CD14-positive monocyte (primary cell): Measurements from ENCODE around the gene DNAJA3. TPM values are rescaled to one million over a fixed set of nuclear protein-coding genes. Genes with fewer than 3 reads are reported as not detected.
A peak's percentile ranks its signal among the peaks of the same experiment; 100 is the strongest.

Experiments used
- DNase-seq, 3 donors: peaks; one replicate each; pipeline ENCODE4 v3.0.0-alpha.2; 2011 to 2022
- H2AFZ ChIP-seq: 2 replicates; pipeline ENCODE4 v1.6.0; 2012; ENCODE audit warnings: mild to moderate bottlenecking, low read depth, low read length, inconsistent platforms; ENCODE audit not compliant: insufficient read depth, poor library complexity, severe bottlenecking
- H3K27ac ChIP-seq, 2 donors: 1 replicate in 1 of 2; 2 replicates in 1 of 2; pipeline ENCODE4 v1.5.1; 2012 to 2013; ENCODE audit warnings: low read length in 2 of 2, control low read depth in 1 of 2, inconsistent platforms in 1 of 2, low read depth in 1 of 2, mild to moderate bottlenecking in 1 of 2
- H3K27me3 ChIP-seq, 2 donors: one replicate each; pipeline versions ENCODE4 v1.6.0 to v1.6.1; 2011 to 2013; ENCODE audit warnings: low read length in 2 of 2; ENCODE audit not compliant: control insufficient read depth in 2 of 2, insufficient read depth in 2 of 2
- H3K36me3 ChIP-seq, 2 donors: replicated peaks in 1 of 2; 1 replicate in 1 of 2; 2 replicates in 1 of 2; pipeline versions ENCODE4 v1.5.1 to v1.6.1; 2012 to 2013; ENCODE audit warnings: low read length in 2 of 2, control low read depth in 1 of 2, inconsistent platforms in 1 of 2, mild to moderate bottlenecking in 1 of 2; ENCODE audit not compliant: insufficient read depth in 2 of 2, control insufficient read depth in 1 of 2
- H3K4me1 ChIP-seq, 2 donors: 1 replicate in 1 of 2; 2 replicates in 1 of 2; pipeline versions ENCODE4 v1.5.1 to v1.6.1; 2012 to 2013; ENCODE audit warnings: low read length in 2 of 2, control low read depth in 1 of 2, inconsistent platforms in 1 of 2, mild to moderate bottlenecking in 1 of 2, moderate library complexity in 1 of 2; ENCODE audit not compliant: insufficient read depth in 2 of 2, control insufficient read depth in 1 of 2
- H3K4me2 ChIP-seq: replicated peaks from 2 replicates; pipeline ENCODE3; 2012; ENCODE audit warnings: low read length, moderate library complexity, mild to moderate bottlenecking; ENCODE audit not compliant: poor library complexity, severe bottlenecking; ENCODE audit errors: extremely low read depth
- H3K4me3 ChIP-seq, 3 experiments: fragments of 200-600 bp in 1 of 3; sonication (generic) in 1 of 3; replicated peaks in 1 of 3; 1 replicate in 2 of 3; 2 replicates in 1 of 3; pipeline ENCODE4 v1.5.1; 2011 to 2013; ENCODE audit warnings: low read length in 3 of 3, mild to moderate bottlenecking in 3 of 3, control low read depth in 2 of 3, low read depth in 2 of 3, inconsistent platforms in 1 of 3, moderate library complexity in 1 of 3
- H3K79me2 ChIP-seq: 2 replicates; pipeline ENCODE4 v1.6.0; 2012; ENCODE audit warnings: mild to moderate bottlenecking, control low read depth, inconsistent platforms, low read length, moderate library complexity; ENCODE audit not compliant: insufficient read depth
- H3K9ac ChIP-seq: 2 replicates; pipeline ENCODE4 v1.6.0; 2017; ENCODE audit warnings: low read length, mild to moderate bottlenecking; ENCODE audit not compliant: insufficient read depth, poor library complexity, severe bottlenecking
- H3K9me3 ChIP-seq, 2 donors: replicated peaks in 1 of 2; 1 replicate in 1 of 2; 2 replicates in 1 of 2; pipeline versions ENCODE4 v1.5.1 to v1.6.1; 2012 to 2013; ENCODE audit warnings: low read length in 2 of 2, control low read depth in 1 of 2; ENCODE audit not compliant: control insufficient read depth in 1 of 2, insufficient read depth in 1 of 2
- H4K20me1 ChIP-seq: 2 replicates; pipeline ENCODE4 v1.6.0; 2012; ENCODE audit warnings: mild to moderate bottlenecking, low read length, control low read depth, moderate library complexity; ENCODE audit not compliant: insufficient read depth
- H3K27ac Mint-ChIP-seq, 7 donors: one replicate each; pipeline ENCODE4 v1.8.0; 2020; ENCODE audit warnings: mild to moderate bottlenecking in 7 of 7, mixed read lengths in 7 of 7, moderate library complexity in 6 of 7, inconsistent platforms in 2 of 7
- H3K27me3 Mint-ChIP-seq, 3 donors: one replicate each; pipeline ENCODE4 v1.8.0; 2021 to 2022; ENCODE audit warnings: low read depth in 3 of 3, mild to moderate bottlenecking in 3 of 3, mixed read lengths in 3 of 3, moderate library complexity in 3 of 3, inconsistent platforms in 1 of 3
- H3K36me3 Mint-ChIP-seq, 2 donors: one replicate each; pipeline ENCODE4 v1.8.0; 2020; ENCODE audit warnings: mixed read lengths in 2 of 2, inconsistent platforms in 1 of 2, mild to moderate bottlenecking in 1 of 2
- H3K4me1 Mint-ChIP-seq: one replicate; pipeline ENCODE4 v1.8.0; 2020; ENCODE audit warnings: mild to moderate bottlenecking, mixed read lengths
- H3K4me3 Mint-ChIP-seq, 2 donors: one replicate each; pipeline ENCODE4 v1.8.0; 2020; ENCODE audit warnings: mild to moderate bottlenecking in 2 of 2, mixed read lengths in 2 of 2, moderate library complexity in 1 of 2
- H3K9me3 Mint-ChIP-seq, 7 donors: one replicate each; pipeline ENCODE4 v1.8.0; 2020 to 2022; ENCODE audit warnings: mixed read lengths in 7 of 7, mild to moderate bottlenecking in 6 of 7, moderate library complexity in 6 of 7, inconsistent platforms in 2 of 7
- CTCF ChIP-seq: fragments of 200-600 bp; IDR thresholded peaks from one replicate; pipeline ENCODE4 v1.8.0; 2022; ENCODE audit warnings: antibody characterized with exemption, mild to moderate bottlenecking
- WGBS: methylation state at CpG from one replicate; pipeline ENCODE4 v1.1.5; 2013; ENCODE audit warnings: missing lambda C conversion rate; ENCODE audit not compliant: insufficient coverage; 5-methylcytosine and 5-hydroxymethylcytosine counted together
- intact Hi-C, 2 donors: fragments of 100-400 bp; cut with micrococcal nuclease; formaldehyde crosslinking; loops; one replicate each; pipeline versions ENCODE4 v1.15.0 to v1.15.1; 2023
- polyA plus RNA-seq, 3 donors: library from polyadenylated mRNA; depleted of rRNA in 1 of 3; unstranded in 2 of 3; stranded (reverse) in 1 of 3; fragments of 300-500 nt in 2 of 3; fragments of >200 nt in 1 of 3; fragmentation: Illumina TruSeq in 2 of 3; gene quantifications; 1 replicate in 2 of 3; 2 replicates in 1 of 3; pipeline ENCODE4 v1.2.3, GENCODE V29; 2012 to 2021

The DNAJA3 gene
- polyA plus RNA-seq, 3 donors, result 17.1 to 27.9 (median 19.5) TPM

GRCh38 chr16:4401094-4401501 lies 24.6 kb upstream of the DNAJA3 start:
- H3K4me3 Mint-ChIP-seq, result no peak overlapping the region
- no peak for DNase-seq
- Histone ChIP-seq H3K79me2 (peaks cover 45% of the 10 kb centered on the region), H3K36me3 (peaks cover 53 to 87% of the 10 kb centered on the region in 2 donors), H3K27me3 (no peaks in the 10 kb centered on the region), H3K4me2 (no peak overlapping the region), H3K27ac (no peak overlapping the region), H3K4me1 (peaks cover 16 to 28% of the 10 kb centered on the region in 2 donors), H2AFZ (no peak overlapping the region), H3K9me3 (no peaks in the 10 kb centered on the region), H4K20me1 (peaks cover 99% of the 10 kb centered on the region), H3K9ac (no peak overlapping the region), H3K4me3 (no peak overlapping the region)
- H3K27me3 Mint-ChIP-seq, result no peaks in the 10 kb centered on the region
- peaks cover 19% of the 10 kb centered on the region for H3K4me1 Mint-ChIP-seq
- H3K27ac Mint-ChIP-seq, result peak overlapping the region in 3 of 7 donors; percentile 6 to 85 (median 69)
- peaks cover 57 to 86% of the 10 kb centered on the region in 2 donors for H3K36me3 Mint-ChIP-seq
- WGBS, result 99% methylated on average over 9 of the region's 12 CpGs
- no peak for TF ChIP-seq CTCF
- intact Hi-C loops, result no loop called here
- no peaks in the 10 kb centered on the region for H3K9me3 Mint-ChIP-seq

GRCh38 chr16:4401510-4401909 lies 24.2 kb upstream of the DNAJA3 start:
- H3K4me3 Mint-ChIP-seq, result no peak overlapping the region
- intact Hi-C loops, result no loop called here

More at GRCh38 chr16:4401510-4401909, 24.2 kb upstream of the DNAJA3 start:
- Histone ChIP-seq H3K4me1 (peaks cover 16 to 28% of the 10 kb centered on the region in 2 donors), H3K27ac (no peak overlapping the region), H3K4me2 (no peak overlapping the region), H4K20me1 (peaks cover 99% of the 10 kb centered on the region), H2AFZ (no peak overlapping the region), H3K9me3 (no peaks in the 10 kb centered on the region), H3K79me2 (peaks cover 42% of the 10 kb centered on the region), H3K27me3 (no peaks in the 10 kb centered on the region), H3K9ac (no peak overlapping the region), H3K36me3 (peaks cover 53 to 87% of the 10 kb centered on the region in 2 donors), H3K4me3 (no peak overlapping the region)
- Mint-ChIP-seq H3K36me3 (peaks cover 56 to 86% of the 10 kb centered on the region in 2 donors), H3K4me1 (peaks cover 19% of the 10 kb centered on the region), H3K27me3 (peaks cover 0 to 1% (median 0%) of the 10 kb centered on the region in 3 donors), H3K9me3 (no peaks in the 10 kb centered on the region), H3K27ac (peak overlapping the region in 3 of 7 donors; percentile 1 to 68 (median 6))
- no peak for DNase-seq
- TF ChIP-seq CTCF, result no peak
- 97% methylated on average over 6 of the region's 12 CpGs for WGBS
